Keratinocyte (primary cell): Measurements from ENCODE around the gene DMD. TPM values are rescaled to one million over a fixed set of nuclear protein-coding genes. Genes with fewer than 3 reads are reported as not detected.

Source experiments
- DNase-seq: peaks from one replicate; pipeline ENCODE4 v3.0.0-alpha.2; 2011; ENCODE audit warnings: low read depth, missing footprints, low spot score
- FAIRE-seq: peaks from 2 replicates; lab custom pipeline; 2011; peaks lifted over from hg19 to GRCh38; lab: Jason Lieb, UNC
- H2AFZ ChIP-seq: 2 replicates; pipeline ENCODE4 v1.6.0; 2012; ENCODE audit warnings: low read length, control low read depth, inconsistent platforms; ENCODE audit not compliant: control insufficient read depth
- H3K27ac ChIP-seq: 2 replicates; pipeline ENCODE4 v1.5.1; 2011; ENCODE audit warnings: low read length; ENCODE audit not compliant: control insufficient read depth, insufficient read depth
- H3K27me3 ChIP-seq: 3 replicates; pipeline ENCODE4 v1.6.0; 2011; ENCODE audit warnings: low read length; ENCODE audit not compliant: control insufficient read depth, insufficient read depth; ENCODE audit errors: extremely low read depth
- H3K36me3 ChIP-seq, 2 experiments: 2 replicates in 1 of 2; 3 replicates in 1 of 2; pipeline ENCODE4 v1.5.1; 2011; ENCODE audit warnings: low read length in 2 of 2, mild to moderate bottlenecking in 1 of 2; ENCODE audit not compliant: control insufficient read depth in 2 of 2, insufficient read depth in 2 of 2; ENCODE audit errors: extremely low read depth in 1 of 2
- H3K4me1 ChIP-seq: 3 replicates; pipeline ENCODE4 v1.5.1; 2011; ENCODE audit warnings: low read length; ENCODE audit not compliant: control insufficient read depth, insufficient read depth; ENCODE audit errors: extremely low read depth
- H3K4me2 ChIP-seq: 3 replicates; pipeline ENCODE4 v1.6.0; 2011; ENCODE audit warnings: low read depth, low read length; ENCODE audit not compliant: control insufficient read depth, insufficient read depth; ENCODE audit errors: extremely low read depth
- H3K4me3 ChIP-seq, 3 experiments: fragments of 200-600 bp in 1 of 3; sonication (generic) in 1 of 3; 2 replicates in 2 of 3; 3 replicates in 1 of 3; pipeline ENCODE4 v1.5.1; 2011 to 2016; ENCODE audit warnings: low read length in 3 of 3, mild to moderate bottlenecking in 3 of 3, control low read depth in 2 of 3, inconsistent platforms in 1 of 3, low read depth in 1 of 3, mixed read lengths in 1 of 3, mixed run types in 1 of 3, moderate library complexity in 1 of 3; ENCODE audit not compliant: control insufficient read depth in 2 of 3, insufficient read depth in 2 of 3; ENCODE audit errors: extremely low read depth in 1 of 3
- H3K79me2 ChIP-seq: 2 replicates; pipeline ENCODE4 v1.6.0; 2012; ENCODE audit warnings: low read length; ENCODE audit not compliant: control insufficient read depth, insufficient read depth
- H3K9ac ChIP-seq: 3 replicates; pipeline ENCODE4 v1.6.0; 2011; ENCODE audit warnings: low read length; ENCODE audit not compliant: control insufficient read depth, insufficient read depth; ENCODE audit errors: extremely low read depth
- H3K9me1 ChIP-seq: 3 replicates; pipeline ENCODE4 v1.6.0; 2011; ENCODE audit warnings: low read length; ENCODE audit not compliant: control insufficient read depth, insufficient read depth; ENCODE audit errors: extremely low read depth
- H3K9me3 ChIP-seq: 2 replicates; pipeline ENCODE4 v1.5.1; 2012; ENCODE audit warnings: low read depth, low read length; ENCODE audit not compliant: control insufficient read depth
- H4K20me1 ChIP-seq: 3 replicates; pipeline ENCODE4 v1.6.0; 2011; ENCODE audit warnings: low read length; ENCODE audit not compliant: control insufficient read depth, insufficient read depth; ENCODE audit errors: extremely low read depth
- EZH2 ChIP-seq: IDR thresholded peaks from one replicate; pipeline ENCODE4 v1.6.1; 2012; ENCODE audit warnings: inconsistent platforms, mild to moderate bottlenecking, low read length, moderate library complexity
- dilution Hi-C: fragments of 300-500 bp; cut with MboI; formaldehyde crosslinking; loops from one replicate; pipeline ENCODE4 v1.7.0; 2020; ENCODE audit warnings: low sequenced_read_pairs; ENCODE audit not compliant: extremely low pct_ligation_motif_present
- polyA plus RNA-seq, 5 experiments: library from polyadenylated mRNA; depleted of rRNA in 3 of 5; stranded (reverse) in 3 of 5; stranded (forward) in 1 of 5; unstranded in 1 of 5; fragments of >200 nt; gene quantifications; 1 replicate in 1 of 5; 2 replicates in 3 of 5; 3 replicates in 1 of 5; pipeline versions ENCODE4 v1.2.1 to v1.2.3, GENCODE V29; 2011 to 2012; ENCODE audit warnings: missing spikeins in 2 of 5, low read depth in 1 of 5, low replicate concordance in 1 of 5
- TF ChIP-seq, protein P1 (sequence below), 3 experiments: IDR thresholded peaks in 1 of 3; conservative IDR thresholded peaks in 1 of 3; optimal IDR thresholded peaks in 1 of 3; 2 replicates in 2 of 3; 3 replicates in 1 of 3; pipeline versions ENCODE3 to v1.5.1; 2011; ENCODE audit warnings: low read length in 3 of 3, mild to moderate bottlenecking in 3 of 3, moderate library complexity in 2 of 3, control low read depth in 1 of 3, inconsistent platforms in 1 of 3; ENCODE audit not compliant: insufficient read depth in 2 of 3; ENCODE audit errors: extremely low read depth in 1 of 3

DMD gene
- polyA plus RNA-seq, 1 donor (not counting 4 experiments of a cell fraction or from before 2014, with no cell fraction given), result 8.9 TPM

DNA sequence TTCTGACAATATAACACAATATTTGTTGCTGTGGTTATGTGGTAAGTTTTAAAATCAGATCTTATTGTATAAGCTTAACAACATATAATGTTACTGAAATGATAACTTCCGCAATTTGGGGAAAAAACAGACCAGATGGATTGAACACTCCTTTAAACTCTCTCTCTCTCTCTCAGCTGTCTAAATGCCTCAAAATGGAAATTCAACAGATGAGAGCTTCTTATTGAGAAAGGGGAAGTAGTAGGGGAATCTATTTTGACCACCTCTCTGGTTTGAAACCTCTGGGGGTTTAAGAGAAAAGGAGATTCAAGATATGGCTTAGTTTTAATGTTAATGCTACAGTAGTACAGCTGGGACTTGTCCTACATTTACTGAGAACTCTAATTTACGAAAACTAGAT lies 40.3 kb downstream of the DMD start:
- Histone ChIP-seq H4K20me1 (no peaks in the 10 kb centered on the region), H3K4me2 (no peak overlapping the region), H3K27me3 (no peaks in the 10 kb centered on the region), H3K79me2 (no peaks in the 10 kb centered on the region), H3K9me1 (no peaks in the 10 kb centered on the region), H3K4me3 (no peak overlapping the region), H3K9ac (no peak overlapping the region), H2AFZ (no peak overlapping the region), H3K9me3 (no peaks in the 10 kb centered on the region), H3K4me1 (no peaks in the 10 kb centered on the region), H3K27ac (no peak overlapping the region), H3K36me3 (no peaks in the 10 kb centered on the region)
- TF ChIP-seq, protein P1, sequence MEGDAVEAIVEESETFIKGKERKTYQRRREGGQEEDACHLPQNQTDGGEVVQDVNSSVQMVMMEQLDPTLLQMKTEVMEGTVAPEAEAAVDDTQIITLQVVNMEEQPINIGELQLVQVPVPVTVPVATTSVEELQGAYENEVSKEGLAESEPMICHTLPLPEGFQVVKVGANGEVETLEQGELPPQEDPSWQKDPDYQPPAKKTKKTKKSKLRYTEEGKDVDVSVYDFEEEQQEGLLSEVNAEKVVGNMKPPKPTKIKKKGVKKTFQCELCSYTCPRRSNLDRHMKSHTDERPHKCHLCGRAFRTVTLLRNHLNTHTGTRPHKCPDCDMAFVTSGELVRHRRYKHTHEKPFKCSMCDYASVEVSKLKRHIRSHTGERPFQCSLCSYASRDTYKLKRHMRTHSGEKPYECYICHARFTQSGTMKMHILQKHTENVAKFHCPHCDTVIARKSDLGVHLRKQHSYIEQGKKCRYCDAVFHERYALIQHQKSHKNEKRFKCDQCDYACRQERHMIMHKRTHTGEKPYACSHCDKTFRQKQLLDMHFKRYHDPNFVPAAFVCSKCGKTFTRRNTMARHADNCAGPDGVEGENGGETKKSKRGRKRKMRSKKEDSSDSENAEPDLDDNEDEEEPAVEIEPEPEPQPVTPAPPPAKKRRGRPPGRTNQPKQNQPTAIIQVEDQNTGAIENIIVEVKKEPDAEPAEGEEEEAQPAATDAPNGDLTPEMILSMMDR (optimal IDR thresholded peaks at IDR 0.05 in 1 of 3, IDR thresholded peaks at IDR 0.05 in 1 of 3, conservative IDR thresholded peaks at IDR 0.05 in 1 of 3; ENCODE audit: extremely low read depth in 1 of 3, insufficient read depth in 2 of 3, low read length in 3 of 3), result no peak
- no peak for TF ChIP-seq EZH2
- DNase-seq (no peak), FAIRE-seq (no peak)
- dilution Hi-C loops, result no loop called here

DNA sequence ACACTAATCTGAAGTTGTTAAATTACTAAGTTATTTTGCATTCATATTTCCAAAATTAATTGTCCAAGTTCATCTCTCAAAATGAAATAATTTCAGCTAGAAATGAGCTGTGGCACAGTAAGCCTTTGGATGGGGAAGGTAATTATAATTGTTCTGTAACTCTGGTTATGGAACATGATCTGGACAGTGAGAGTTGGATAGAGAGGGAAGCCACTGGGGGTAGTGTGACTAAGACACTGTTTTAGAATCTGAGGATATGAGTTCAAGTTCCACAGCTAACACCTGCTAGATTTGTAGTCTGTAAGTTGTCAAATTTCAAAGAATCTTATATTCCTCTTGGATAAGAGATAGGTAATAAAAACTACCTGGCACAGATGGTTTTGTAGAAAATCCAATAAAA lies 49.5 kb downstream of the DMD start:
- Histone ChIP-seq H3K36me3 (no peaks in the 10 kb centered on the region), H2AFZ (no peak overlapping the region), H4K20me1 (no peaks in the 10 kb centered on the region), H3K4me3 (no peak overlapping the region), H3K27me3 (no peaks in the 10 kb centered on the region), H3K27ac (no peak overlapping the region), H3K9me1 (no peaks in the 10 kb centered on the region), H3K9ac (no peak overlapping the region), H3K4me1 (peaks cover 4% of the 10 kb centered on the region), H3K4me2 (no peak overlapping the region), H3K9me3 (no peaks in the 10 kb centered on the region), H3K79me2 (no peaks in the 10 kb centered on the region)
- DNase-seq (no peak), FAIRE-seq (no peak)
- dilution Hi-C loops, result no loop called here
- TF ChIP-seq, protein P1 (optimal IDR thresholded peaks at IDR 0.05 in 1 of 3, IDR thresholded peaks at IDR 0.05 in 1 of 3, conservative IDR thresholded peaks at IDR 0.05 in 1 of 3; ENCODE audit: extremely low read depth in 1 of 3, insufficient read depth in 2 of 3, low read length in 3 of 3), result no peak
- no peak for TF ChIP-seq EZH2
